Hair follicle dermal papilla cell (primary cell): ENCODE results near the gene NBAS. TPM values are rescaled to one million over a fixed set of nuclear protein-coding genes. Genes with fewer than 3 reads are reported as not detected.

Experiments
- total RNA-seq: library from RNA; depleted of rRNA; stranded (reverse); fragments of >200 nt; gene quantifications from 2 replicates; pipeline ENCODE4 v1.2.3, GENCODE V29; 2012

The NBAS gene
- 74.8 and 89.4 TPM in 2 replicates for total RNA-seq

DNA sequence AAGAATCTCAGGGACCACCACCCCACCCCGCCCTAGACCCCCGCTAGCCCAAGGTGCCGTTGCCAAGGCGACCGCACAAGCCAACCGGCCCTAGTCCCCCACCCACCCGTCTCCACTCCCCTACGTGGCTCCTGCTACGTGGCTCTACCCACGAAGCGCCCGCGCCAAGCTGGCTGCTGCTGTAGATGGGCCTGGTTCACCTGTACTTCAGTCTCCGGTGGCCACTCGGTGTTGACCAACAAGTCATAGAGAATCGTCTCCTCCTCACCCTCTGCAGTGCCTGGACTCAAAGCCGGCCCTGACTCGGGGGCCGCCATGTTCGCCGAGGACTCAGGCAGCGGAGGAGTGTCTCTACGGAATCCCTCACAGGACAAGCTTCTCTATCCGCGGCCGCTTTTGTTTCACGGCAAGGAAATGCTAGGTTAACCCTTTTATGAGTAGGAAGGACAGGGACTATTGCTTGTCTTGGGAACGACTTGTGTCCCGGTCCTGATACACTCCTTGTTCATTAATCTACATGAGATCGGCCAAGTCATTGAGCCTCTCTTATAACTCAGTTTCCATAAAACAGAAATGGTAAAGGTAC, at the start of gene NBAS:
NBAS (minus strand) TSS at position 347 of the 586 bp plus-strand sequence; CDS start at position 317, 30 bp downstream.

GRCh38 chr2:15591692-15592463, 30.7 kb upstream of the NBAS start, which contains the start of gene DDX1:
Gene DDX1 (plus strand): TSS chr2:15591868. CDS start chr2:15591934, 66 bp downstream.

Other genes starting within 250 kb of the NBAS start
- gene DDX1, start 30.5 kb upstream of the NBAS start, total RNA-seq: 57.6 and 62.0 TPM in 2 replicates